GM19438 (cell line): ENCODE data around the gene PRADC1.
A peak's percentile ranks its signal among the peaks of the same experiment; 100 is the strongest.
"Not testable (repeated sequence)": the region's sequence is repeated elsewhere in the genome, so short reads cannot be mapped to it uniquely, and the experiment has no call there.

ENCODE experiments used
- ATAC-seq: cut with Tn5 transposase; IDR thresholded peaks from one replicate; pipeline ENCODE4 v1.9.1; 2021; ENCODE audit warnings: low read depth; ENCODE audit not compliant: unreplicated experiment

PRADC1 gene

DNA sequence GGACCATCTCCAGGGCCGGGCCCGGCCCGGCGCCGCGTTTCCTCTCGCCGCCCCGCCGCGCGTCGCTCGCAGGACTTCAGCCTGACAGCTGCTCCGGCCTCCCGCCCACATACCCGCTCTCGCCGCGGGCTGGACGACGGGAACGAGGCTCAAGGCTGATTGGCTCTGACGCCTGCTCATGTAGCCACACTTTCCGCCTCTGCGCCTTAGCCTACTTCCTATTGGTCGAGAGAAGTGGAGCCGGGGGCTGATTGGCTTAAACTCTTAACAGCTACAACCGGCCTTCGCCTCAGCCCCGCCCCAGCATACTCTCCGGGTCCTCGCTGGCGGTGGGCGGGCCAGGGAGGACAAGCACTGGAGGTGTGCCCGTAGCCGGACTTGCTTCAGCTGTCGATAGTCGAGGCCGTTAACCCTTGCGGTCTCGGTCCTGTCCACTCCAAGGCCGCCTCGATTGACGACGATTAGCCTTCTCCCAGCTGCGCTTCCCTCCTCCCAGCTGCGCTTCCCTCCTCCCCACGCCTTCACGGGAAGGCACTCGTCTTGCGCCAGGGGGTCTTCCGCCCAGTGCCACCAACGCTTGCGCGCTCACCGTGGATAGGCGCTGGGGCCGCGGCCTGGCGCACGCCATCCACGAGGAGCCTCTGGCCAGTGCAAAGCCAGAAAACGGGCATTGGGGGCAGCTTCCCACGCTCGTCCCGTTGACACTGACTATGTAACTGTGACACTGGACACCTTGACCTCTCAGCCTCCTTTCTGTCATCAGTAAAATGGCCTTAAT lies at the start of gene PRADC1:
PRADC1 (minus strand) TSS at position 86 of the 778 bp plus-strand sequence; CDS start at position 7, 79 bp downstream.
- peak; percentile 87 for ATAC-seq

DNA sequence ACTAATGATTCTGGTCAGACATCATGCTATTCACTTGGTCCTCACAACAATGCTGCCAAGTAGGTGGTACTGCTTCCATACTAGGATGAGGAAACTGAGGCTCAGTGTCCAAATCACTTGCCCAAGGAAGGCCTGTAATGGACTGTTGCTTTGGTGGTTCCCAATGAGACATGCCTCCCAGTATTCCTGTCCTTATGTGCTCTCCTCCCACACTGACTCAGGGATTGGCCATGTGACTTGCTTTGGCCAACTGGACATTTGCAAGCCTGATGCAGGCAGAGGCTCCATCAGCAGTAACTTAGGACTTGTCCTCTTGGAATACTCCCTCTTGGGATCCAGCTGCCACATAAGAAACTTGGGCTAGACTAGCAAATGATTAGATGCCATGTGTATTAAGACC lies 48.2 kb upstream of the PRADC1 start:
- ATAC-seq: no peak

DNA sequence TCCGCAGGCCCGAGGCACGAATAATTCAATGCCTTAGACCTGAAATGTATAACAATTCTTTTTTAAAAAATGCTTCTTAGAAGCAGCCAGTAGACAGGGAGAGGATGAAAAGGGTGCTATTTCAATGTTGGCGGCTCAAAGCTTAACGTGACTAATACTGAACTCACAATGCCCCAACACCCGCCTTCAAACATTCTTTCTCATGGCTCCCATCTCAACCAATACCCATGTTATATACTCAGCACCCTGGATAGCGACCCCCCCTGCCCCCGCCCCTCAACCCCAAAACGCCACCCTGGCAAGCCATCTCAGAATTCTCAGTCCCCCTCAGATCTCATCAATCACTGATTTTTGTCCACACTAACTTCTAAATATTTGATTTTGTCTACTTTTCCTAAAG lies 46.8 kb upstream of the PRADC1 start:
- no peak for ATAC-seq

DNA sequence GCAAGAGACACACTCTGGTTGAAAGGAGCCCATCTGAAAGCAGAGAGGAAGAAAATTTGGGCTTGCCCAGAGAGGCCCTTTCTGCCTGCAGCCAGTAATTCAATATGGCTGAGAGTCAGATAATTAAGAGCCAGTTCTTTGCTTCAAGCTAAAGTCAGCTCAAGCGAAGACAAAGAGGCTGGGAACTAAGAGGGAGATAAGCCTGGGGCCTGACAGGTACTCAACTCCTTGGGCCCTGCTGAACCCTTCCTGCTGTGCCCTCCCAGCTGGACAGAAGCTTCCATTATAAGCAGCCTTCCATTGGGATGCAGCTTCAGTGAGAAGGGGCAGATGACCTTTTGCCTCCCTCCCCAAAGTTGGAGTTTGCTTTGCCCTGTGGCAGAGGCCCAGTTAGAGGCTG lies 39.2 kb upstream of the PRADC1 start:
- ATAC-seq: no peak

DNA sequence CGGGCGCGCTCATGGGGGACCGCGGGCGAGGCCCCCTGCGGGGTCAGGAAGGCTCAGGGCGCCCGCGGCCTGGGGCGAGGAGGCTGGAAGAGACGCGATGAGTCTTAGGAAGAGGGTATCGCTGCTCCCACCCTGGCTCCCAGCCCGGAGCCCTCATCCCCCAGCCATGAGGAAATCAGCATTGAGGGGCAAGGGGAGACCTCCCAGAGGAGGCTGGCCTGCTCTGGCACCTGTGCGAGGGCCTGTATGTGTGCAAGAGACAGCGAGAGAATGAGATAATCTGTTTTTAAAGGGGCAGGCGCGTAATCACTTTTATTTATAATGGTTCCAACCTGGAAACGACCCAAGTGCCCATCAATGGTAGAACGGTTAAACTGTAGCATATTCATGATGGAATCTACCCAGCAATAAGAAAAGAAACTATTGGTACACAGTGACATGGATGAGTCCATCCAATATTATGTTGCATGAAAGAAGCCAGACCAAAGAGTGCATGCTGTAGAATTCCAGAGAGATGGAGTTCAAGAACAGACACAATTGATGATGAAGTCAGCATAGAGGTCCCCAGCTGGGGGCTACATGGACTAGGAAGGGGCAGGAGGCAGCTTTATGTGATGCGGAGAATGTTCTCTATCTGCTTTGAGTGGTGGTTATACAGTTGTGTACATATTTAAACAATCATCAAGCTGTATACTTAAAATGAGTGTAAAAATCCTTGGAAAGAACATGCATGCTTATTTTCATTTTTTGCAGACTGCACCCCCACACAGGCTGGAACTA lies 36.8 kb upstream of the PRADC1 start:
- ATAC-seq: no peak

DNA sequence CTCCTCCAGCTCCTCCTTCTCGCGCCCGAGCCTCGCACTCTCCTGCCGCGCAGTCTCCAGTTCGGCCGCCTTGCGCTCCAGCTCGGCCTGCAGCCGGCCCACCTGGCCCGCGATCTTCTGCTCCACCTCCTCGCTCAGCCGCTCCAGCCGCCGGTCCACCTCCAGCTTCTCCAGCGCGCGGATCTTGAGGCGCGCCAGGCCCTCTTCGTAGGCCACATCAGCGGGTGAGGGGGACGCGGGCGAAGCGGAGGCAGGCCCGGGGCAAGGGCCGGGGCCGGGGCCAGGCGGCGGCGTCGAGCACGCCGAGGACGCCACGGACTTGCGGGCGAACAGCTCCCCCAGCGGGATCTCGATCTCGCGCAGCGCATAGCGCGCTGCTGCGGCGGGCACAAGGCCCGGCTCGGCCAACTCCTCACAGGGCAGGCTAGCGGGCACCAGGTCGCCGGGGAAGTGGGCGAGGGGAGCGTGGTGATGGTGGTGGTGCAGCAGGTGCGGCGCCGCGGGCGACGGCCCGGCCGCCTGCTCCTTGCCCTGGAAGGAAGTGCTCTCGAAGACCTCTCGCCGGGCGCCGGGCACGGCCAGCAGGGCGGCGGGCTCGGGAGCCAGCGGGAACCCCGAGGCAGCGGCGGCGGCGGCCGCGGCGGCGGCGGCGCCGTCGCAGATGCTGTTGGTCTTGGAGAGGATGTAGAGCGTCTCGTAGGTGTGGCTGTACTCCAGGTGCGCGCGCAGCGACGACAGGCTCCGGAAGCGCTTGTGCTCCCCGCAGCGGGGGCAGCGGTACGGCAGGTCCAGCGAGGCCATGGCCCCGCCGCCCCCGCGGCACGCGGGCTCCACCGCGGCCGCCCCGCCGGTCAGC lies 36.0 kb upstream of the PRADC1 start:
- ATAC-seq: peak; percentile 73

DNA sequence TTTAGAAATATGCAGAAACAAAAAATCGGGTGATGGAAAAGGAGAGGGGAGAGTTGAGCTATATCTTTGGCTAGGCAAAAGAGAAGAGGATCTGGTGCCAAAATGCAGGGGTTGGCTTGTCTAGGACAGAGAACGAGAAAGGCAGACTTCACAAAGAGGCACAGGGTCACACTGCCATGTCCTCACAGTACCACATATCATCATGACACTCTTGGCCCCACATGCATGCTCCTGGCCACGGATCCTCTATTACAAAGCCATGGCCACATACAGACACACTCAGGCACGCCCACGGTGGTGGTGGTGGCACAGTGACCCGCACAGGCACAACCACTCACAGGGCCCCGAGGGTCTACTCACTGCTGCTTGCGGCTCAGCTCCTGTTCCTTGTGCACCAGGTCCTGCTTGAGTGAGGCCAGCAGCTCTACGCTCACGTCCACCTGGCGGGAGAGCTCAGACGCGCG lies 35.4 kb upstream of the PRADC1 start:
- ATAC-seq: no peak

DNA sequence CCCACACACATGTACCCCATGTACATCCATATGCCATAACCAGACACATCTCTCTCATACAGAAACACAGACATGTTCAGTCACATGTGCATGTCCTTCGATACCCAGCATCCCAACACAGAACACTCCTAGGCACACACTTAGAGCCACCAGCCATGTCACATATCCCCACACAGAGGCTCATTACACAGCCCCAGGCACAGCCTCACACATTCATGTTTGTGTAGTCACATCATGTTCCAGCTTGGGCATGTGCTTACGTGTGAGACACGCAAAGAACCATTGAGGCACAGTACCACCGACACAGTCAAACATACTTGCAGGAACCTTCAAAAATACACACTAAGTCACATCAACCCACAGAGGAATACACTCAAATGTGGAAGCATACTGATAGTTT lies 34.0 kb upstream of the PRADC1 start:
- no peak for ATAC-seq

DNA sequence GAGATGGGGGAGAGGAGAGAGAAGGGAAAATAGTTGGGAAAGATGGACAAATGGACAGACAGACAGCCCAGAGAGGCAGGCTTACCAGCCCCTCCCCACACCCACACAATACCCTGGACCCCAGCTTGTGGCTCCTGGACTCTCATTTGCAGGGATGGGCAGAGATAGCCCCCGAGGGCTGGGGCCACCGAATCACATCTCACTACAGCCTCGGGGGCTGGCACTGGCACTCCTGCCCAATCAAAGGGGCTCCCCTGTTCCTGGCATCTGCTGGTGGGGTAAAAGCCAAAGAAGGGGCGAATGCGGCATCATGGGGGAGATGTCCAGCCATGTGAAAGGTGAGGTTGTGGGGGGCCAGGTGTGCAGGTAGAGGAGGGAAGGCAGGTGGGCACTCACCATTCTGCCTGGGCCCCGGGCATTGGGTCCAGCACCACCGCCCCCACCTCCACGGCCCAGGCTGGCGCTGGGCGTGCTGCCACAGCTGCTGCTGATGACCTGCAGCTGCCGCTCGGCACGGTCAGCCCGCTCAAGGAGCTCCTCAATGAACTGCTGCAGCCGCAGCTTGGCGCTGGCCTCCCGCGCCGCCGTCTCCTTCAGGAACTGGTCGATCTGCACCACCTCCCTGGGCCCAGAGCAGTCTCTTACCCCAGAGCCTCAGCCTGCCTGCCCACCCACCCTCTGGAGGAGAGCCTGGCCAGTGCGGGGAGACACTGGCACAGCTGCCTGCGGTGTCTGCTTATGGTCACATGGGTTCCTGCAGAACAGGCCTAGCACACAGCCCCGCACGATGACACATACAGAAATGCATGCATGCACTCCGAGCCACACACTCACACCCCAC lies 33.2 kb upstream of the PRADC1 start:
- no peak for ATAC-seq

DNA sequence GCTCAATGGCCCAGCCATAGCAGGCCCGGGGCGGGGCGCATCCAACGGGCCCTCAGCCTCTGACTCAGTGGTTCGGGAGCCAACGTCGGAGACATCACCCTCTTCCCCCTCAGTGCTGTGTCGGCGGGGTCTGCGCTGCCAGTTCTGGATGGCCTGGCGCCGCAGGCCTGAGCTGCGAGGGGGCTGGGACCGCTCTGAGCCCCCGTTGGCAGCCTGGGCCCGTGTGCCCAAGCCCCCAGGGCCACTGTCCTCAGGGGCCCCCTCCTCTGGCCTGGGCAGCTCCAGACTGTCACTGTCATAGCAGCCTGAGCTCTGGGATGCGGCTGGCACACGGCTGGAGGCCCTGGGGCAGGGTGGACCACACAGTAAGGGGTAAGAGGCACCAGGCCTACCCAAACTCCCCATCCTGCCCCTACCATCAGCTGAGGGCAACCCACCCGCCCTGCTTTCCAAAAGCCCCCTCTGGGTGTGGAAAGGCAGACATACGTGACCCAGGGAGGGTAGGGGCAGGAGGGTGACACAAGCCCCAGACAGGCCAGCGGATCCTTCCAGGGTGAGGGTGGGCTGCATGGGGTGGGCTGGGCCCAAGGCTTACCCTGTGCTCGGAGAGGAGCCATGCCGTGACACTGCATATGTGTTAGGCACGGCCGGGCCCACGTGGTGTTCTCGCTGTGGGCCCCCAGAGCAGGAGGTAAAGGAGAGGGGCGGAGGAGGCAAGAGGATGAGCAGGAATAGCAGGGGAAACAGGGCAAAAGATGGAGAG lies 32.4 kb upstream of the PRADC1 start:
- ATAC-seq: no peak

DNA sequence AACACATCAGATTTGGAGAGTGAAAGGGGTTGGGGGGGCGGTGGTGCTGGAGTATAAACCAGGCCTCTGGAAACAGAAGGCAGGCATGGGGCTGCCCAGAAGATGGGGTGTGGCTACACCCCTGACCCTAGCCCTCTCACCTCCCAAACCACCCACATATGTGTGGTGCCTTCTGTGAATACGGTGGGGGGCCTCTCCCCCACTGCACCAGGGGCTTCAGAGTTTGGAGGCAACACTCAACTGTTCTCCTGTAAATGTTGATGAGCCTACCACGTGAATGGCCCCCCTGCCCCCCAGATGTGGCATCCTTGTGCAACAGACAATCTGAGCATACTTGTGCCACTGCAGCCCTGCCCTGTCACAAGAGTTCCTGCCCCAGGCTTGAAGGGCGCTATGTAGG lies 31.7 kb upstream of the PRADC1 start:
- no peak for ATAC-seq

DNA sequence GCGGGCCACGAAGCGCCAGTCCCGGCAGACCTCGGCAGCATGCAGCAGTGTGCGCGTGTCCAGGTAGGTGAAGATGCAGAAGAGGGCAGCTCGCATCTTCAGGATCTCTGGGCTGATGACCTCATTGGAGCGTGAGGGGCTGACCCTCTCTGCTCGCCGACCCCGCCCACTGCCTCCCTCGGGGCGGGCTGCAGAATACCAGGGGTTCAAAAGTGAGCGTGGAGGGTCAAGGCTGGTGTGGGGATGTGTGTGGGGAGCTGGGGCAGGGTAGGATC lies 31.2 kb upstream of the PRADC1 start:
- ATAC-seq: no peak

DNA sequence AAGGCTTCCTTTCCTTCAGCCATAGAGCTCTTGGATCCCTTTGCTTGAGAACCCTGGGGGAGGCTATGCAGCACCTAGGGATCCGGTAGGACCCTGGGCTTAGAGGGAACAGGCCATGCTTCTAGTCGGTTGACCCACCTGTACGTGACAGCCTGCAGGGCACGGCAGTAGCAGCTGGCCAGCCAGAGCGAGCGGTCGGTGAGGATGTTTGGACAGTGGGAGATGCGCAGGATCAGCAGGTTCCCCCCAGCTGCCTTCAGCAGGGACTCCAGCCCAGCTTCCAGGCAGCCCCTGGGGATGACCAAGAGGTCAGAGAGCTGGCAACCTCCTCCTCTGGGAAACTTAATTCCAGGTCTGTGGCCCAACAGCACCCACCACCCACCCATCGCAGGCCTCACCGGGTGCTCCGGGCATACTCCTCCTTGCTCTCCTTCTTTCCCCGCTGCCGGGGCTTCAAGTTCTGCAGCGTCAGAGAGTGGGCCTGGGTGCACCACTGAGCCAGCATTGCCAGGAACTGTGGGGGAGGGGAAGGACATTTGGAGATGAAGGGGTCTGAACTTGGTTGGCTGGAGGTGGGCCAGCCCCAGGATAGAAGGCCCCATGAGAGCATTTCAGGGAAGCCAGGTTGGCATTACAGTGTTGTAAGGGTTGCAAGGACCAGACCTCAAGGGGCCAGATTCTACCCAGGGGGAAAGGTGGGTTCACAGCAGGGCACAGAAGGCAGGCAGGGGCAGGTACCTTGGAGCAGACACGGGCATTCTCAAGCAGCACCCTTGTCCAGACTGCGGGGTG lies 30.7 kb upstream of the PRADC1 start:
- no peak for ATAC-seq

DNA sequence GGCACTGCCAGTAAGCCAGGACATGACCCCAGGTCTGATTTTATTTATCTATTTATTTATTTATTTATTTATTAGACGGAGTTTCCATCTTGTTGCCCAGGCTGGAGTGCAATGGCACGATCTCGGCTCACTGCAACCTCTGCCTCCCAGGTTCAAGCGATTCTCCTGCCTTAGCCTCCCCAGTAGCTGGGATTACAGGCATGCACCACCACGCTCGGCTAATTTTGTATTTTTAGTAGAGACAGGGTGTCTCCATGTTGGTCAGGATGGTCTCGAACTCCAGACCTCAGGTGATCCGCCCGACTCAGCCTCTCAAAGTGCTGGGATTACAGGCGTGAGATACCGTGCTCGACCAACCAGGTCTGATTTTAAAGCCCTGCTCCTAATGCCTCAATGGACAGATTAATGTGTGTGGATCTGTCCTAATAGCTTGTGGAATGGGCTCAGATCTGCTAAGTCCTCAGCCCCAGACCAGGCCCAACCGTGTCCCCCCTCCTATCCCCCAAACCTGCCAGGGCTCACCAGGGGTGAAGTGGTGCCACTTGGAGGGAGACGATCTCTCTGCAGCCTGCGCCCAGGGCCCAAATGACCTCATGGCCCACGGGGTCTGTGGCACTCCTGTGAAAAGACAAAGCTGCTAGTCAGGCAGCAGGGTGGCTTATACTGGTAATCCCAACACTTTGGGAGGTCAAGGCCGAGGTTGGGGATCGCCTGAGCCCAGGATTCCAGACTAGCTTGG lies 29.8 kb upstream of the PRADC1 start:
- ATAC-seq: not testable (repeated sequence)

DNA sequence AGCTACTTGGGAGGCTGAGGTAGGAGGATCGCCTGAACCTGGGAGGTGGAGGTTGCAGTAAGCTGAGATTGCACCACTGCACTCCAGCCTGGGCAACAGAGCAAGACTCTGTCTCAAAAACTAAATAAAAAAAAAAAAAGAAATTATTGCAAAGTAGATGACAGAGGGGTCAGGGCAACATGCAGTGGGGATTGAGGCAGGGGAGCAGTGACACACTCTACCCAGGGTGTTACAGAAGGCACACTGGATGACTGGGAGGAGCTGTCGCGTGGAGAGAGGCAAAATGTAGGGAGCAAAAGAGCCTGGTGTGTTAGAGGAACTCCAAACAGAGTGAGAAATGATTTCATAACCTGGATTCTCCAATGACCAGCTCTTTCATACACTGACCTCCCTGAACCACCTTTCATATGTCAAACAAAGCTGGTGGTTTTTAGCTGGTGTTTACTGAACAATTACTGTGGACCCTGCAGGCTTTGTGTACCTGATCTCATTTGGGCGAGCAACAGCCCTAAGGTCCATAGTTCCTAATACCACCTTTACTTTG lies 29.1 kb upstream of the PRADC1 start:
- no peak for ATAC-seq

DNA sequence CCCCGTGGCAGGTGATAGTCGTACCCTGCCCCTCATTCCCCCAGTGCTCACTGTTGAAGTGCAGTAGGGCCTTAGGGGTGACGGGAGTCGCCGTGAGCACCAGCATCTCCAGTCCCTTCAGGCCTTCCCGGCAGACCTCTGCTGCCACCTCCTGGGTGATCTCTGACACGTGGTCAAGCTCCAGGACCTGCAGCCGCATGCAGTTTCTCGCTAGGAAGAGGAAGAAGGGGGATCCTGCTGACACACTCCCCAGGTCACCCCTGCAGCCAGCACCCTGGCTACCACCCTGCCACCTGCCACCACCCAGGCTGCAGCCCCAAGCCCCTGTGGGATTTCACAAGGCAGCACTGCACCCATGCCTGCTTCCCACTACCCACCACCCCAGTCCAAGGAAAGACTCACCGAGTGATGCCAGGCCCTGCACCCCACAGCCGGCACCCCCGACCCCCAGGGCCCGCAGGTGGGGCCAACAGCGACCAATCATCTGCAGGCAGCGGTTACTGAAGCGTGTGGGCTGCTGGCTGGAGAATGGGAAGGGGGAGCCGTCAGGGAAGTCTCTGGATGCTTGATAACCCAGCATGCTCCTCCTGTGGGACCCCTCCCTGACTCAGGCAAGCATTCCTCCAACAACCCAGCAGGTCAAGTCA lies 27.4 kb upstream of the PRADC1 start:
- ATAC-seq: no peak

DNA sequence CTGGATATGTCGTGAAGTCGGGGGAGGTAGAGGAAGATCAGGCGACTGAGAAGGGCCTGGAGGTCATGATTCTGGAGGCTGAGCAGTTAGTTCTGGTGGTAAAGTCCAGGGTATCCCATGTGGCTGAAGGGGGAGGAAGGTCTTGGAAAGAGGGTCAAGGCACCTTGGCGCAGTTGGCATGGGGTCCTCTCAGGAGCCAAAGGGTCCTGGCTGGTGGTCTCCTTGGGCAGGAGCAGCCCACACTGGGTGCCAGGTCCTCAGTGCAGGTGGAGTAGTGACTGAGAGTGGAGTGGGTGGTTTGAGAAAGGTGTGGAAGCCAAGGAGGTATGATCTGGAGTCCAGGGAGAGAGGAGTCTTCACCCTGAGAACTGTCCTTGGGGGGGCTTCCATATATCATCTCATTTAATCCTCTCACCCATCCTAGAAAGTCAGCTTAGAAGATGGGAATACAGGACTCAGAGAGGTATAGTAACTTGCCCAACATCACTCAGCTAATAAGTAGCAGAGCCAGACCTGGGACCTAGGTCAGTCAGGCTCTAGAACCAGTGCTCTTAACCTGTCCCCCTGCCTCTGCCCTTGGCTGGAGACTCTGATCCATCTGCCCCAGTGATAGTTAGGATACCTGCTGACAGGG lies 26.8 kb upstream of the PRADC1 start:
- ATAC-seq: no peak
